Endodermal cell (in vitro differentiated cells): Measurements from ENCODE around the gene IPMK. TPM values are rescaled to one million over a fixed set of nuclear protein-coding genes. Genes with fewer than 3 reads are reported as not detected.

Experiments
- DNase-seq: peaks from one replicate; pipeline ENCODE4 v3.0.0-alpha.2; 2017
- H3K27ac ChIP-seq: 2 replicates; pipeline ENCODE4 v1.5.1; 2013; ENCODE audit warnings: mild to moderate bottlenecking, low read depth, low read length, moderate library complexity
- H3K27me3 ChIP-seq: 2 replicates; pipeline ENCODE4 v1.6.1; 2013; ENCODE audit warnings: mild to moderate bottlenecking, low read length, moderate library complexity; ENCODE audit not compliant: insufficient read depth, control insufficient read depth, poor library complexity, severe bottlenecking
- H3K36me3 ChIP-seq: 2 replicates; pipeline ENCODE4 v1.7.0; 2013; ENCODE audit warnings: mild to moderate bottlenecking, low read length, moderate library complexity; ENCODE audit not compliant: control insufficient read depth, insufficient read depth
- H3K4me1 ChIP-seq: one replicate; pipeline ENCODE4 v1.7.0; 2013; ENCODE audit warnings: low read length; ENCODE audit not compliant: control insufficient read depth, insufficient read depth
- H3K4me3 ChIP-seq: 2 replicates; pipeline ENCODE4 v1.5.1; 2013; ENCODE audit warnings: mild to moderate bottlenecking, low read length, moderate library complexity
- H3K9ac ChIP-seq: 2 replicates; pipeline ENCODE4 v1.6.1; 2013; ENCODE audit warnings: mild to moderate bottlenecking, low read length, moderate library complexity; ENCODE audit not compliant: poor library complexity, severe bottlenecking; ENCODE audit errors: extremely low read depth
- H3K9me3 ChIP-seq: 2 replicates; pipeline ENCODE4 v1.6.1; 2013; ENCODE audit warnings: mild to moderate bottlenecking, low read length, moderate library complexity; ENCODE audit not compliant: control insufficient read depth
- H3K27ac Mint-ChIP-seq: 2 replicates; pipeline ENCODE4 v1.8.0; 2020; ENCODE audit warnings: mixed read lengths
- H3K27me3 Mint-ChIP-seq: 2 replicates; pipeline ENCODE4 v1.8.0; 2021; ENCODE audit warnings: mild to moderate bottlenecking, mixed read lengths; ENCODE audit not compliant: insufficient read depth
- H3K36me3 Mint-ChIP-seq: 2 replicates; pipeline ENCODE4 v1.8.0; 2020; ENCODE audit warnings: low read depth, mixed read lengths
- H3K4me1 Mint-ChIP-seq: 2 replicates; pipeline ENCODE4 v1.8.0; 2020; ENCODE audit warnings: mixed read lengths
- H3K4me3 Mint-ChIP-seq: 2 replicates; pipeline ENCODE4 v1.8.0; 2020; ENCODE audit warnings: mild to moderate bottlenecking, moderate library complexity, mixed read lengths
- H3K9me3 Mint-ChIP-seq: 2 replicates; pipeline ENCODE4 v1.8.0; 2020; ENCODE audit warnings: mild to moderate bottlenecking, mixed read lengths
- WGBS, 2 experiments: methylation state at CpG; one replicate each; pipeline versions ENCODE4 v1.1.5 to v1.1.7; 2013; ENCODE audit warnings: missing lambda C conversion rate in 2 of 2, mixed read lengths in 1 of 2; ENCODE audit not compliant: insufficient coverage in 1 of 2, insufficient read length in 1 of 2; 5-methylcytosine and 5-hydroxymethylcytosine counted together
- total RNA-seq, 2 donors: library from RNA; stranded (reverse); fragmentation: NEBNext Ultra II Directional in 1 of 2; extraction: Animal tissue kit (Norgen Biotek cat#: 25700) in 1 of 2; gene quantifications; 2 replicates in 1 of 2; 3 replicates in 1 of 2; pipeline ENCODE4 v1.2.1, GENCODE V29; 2021
- TF ChIP-seq, protein P1 (sequence below): fragments of 200-600 bp; sonication (generic); conservative IDR thresholded peaks from 2 replicates; pipeline ENCODE4 v1.5.0; 2021; ENCODE audit warnings: antibody characterized with exemption, mild to moderate bottlenecking

Gene IPMK
- total RNA-seq, 2 donors from 2014 or later = 9.3 to 9.4 TPM

DNA sequence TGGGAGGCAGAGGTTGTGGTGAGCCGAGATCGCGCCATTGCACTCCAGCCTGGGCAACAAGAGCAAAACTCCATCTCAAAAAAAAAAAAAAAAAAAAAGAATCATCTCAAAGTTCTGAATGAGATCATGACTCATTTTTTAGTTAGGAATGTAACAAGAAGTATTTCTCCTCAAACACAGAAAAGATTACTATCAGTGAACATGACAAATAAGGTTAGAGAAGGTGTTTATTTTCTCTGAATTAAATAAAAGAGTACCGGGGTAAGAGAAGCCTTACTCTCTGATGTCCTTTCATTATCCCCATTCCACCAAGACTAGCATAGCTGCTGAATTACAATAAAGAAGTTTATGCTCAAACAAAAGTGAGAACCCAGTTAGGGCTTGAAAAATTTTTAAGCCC lies 50.1 kb downstream of the IPMK start:
- Histone ChIP-seq H3K9me3 (no peaks in the 10 kb centered on the region), H3K27ac (no peak overlapping the region), H3K4me1 (peaks cover 7% of the 10 kb centered on the region), H3K4me3 (no peak overlapping the region), H3K36me3 (peaks cover 7% of the 10 kb centered on the region), H3K27me3 (no peaks in the 10 kb centered on the region), H3K9ac (no peak overlapping the region)
- TF ChIP-seq, protein P1, sequence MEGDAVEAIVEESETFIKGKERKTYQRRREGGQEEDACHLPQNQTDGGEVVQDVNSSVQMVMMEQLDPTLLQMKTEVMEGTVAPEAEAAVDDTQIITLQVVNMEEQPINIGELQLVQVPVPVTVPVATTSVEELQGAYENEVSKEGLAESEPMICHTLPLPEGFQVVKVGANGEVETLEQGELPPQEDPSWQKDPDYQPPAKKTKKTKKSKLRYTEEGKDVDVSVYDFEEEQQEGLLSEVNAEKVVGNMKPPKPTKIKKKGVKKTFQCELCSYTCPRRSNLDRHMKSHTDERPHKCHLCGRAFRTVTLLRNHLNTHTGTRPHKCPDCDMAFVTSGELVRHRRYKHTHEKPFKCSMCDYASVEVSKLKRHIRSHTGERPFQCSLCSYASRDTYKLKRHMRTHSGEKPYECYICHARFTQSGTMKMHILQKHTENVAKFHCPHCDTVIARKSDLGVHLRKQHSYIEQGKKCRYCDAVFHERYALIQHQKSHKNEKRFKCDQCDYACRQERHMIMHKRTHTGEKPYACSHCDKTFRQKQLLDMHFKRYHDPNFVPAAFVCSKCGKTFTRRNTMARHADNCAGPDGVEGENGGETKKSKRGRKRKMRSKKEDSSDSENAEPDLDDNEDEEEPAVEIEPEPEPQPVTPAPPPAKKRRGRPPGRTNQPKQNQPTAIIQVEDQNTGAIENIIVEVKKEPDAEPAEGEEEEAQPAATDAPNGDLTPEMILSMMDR = no peak
- Mint-ChIP-seq H3K4me3 (no peak overlapping the region), H3K9me3 (no peaks in the 10 kb centered on the region), H3K36me3 (peaks cover 12% of the 10 kb centered on the region), H3K4me1 (peaks cover 26% of the 10 kb centered on the region), H3K27ac (no peak overlapping the region), H3K27me3 (no peaks in the 10 kb centered on the region)
- no peak for DNase-seq
- 100% methylated on average over 1 of the region's 4 CpGs; no CpG with 5 or more reads in 1 of the 2 experiments for WGBS, 2 experiments

GRCh38 chr10:58212622-58213021 lies 55.1 kb downstream of the IPMK start:
- Mint-ChIP-seq H3K4me1 (peaks cover 21% of the 10 kb centered on the region), H3K27me3 (no peaks in the 10 kb centered on the region), H3K4me3 (no peak overlapping the region), H3K36me3 (peaks cover 27% of the 10 kb centered on the region), H3K9me3 (peaks cover 6% of the 10 kb centered on the region), H3K27ac (no peak overlapping the region)
- no peaks in the 10 kb centered on the region for H3K27me3 ChIP-seq
- no peak overlapping the region for H3K9ac ChIP-seq
- TF ChIP-seq, protein P1 = no peak
- no peak overlapping the region for H3K27ac ChIP-seq
- 94 to 100% methylated on average over 1 to 3 of the region's 3 CpGs for WGBS, 2 experiments
- peaks cover 8% of the 10 kb centered on the region for H3K4me1 ChIP-seq
- H3K36me3 ChIP-seq = peaks cover 23% of the 10 kb centered on the region
- no peaks in the 10 kb centered on the region for H3K9me3 ChIP-seq
- DNase-seq = no peak
- no peak overlapping the region for H3K4me3 ChIP-seq

GRCh38 chr10:58210160-58210559 lies 57.5 kb downstream of the IPMK start:
- H3K27ac Mint-ChIP-seq = peak overlapping the region; percentile 73
- WGBS, 2 experiments = 92 to 98% methylated on average over 5 to 6 of the region's 6 CpGs
- DNase-seq = peak; percentile 48
- H3K9me3 ChIP-seq = no peaks in the 10 kb centered on the region
- no peak overlapping the region for H3K27ac ChIP-seq
- no peak overlapping the region for H3K4me3 Mint-ChIP-seq
- peaks cover 36% of the 10 kb centered on the region for H3K36me3 Mint-ChIP-seq
- no peak overlapping the region for H3K9ac ChIP-seq
- H3K9me3 Mint-ChIP-seq = peaks cover 6% of the 10 kb centered on the region
- H3K27me3 ChIP-seq = no peaks in the 10 kb centered on the region
- H3K4me3 ChIP-seq = no peak overlapping the region
- H3K4me1 Mint-ChIP-seq = peaks cover 21% of the 10 kb centered on the region
- peaks cover 20% of the 10 kb centered on the region for H3K36me3 ChIP-seq
- H3K4me1 ChIP-seq = peaks cover 8% of the 10 kb centered on the region
- no peaks in the 10 kb centered on the region for H3K27me3 Mint-ChIP-seq
- TF ChIP-seq, protein P1 = no peak
